GM20000 (cell line): ENCODE data around the gene NINL.

Source experiments
- DNase-seq: peaks from one replicate; pipeline ENCODE4 v3.0.0; 2012; ENCODE audit warnings: low spot score
- CTCF ChIP-seq: IDR thresholded peaks from 2 replicates; pipeline ENCODE4 v1.5.1; 2012; ENCODE audit warnings: mild to moderate bottlenecking, control low read depth; ENCODE audit errors: extremely low read depth, missing control alignments

Gene NINL

GRCh38 chr20:25500880-25501351 is 84.4 kb downstream of the NINL start:
- TF ChIP-seq CTCF = no peak
- DNase-seq = no peak

DNA sequence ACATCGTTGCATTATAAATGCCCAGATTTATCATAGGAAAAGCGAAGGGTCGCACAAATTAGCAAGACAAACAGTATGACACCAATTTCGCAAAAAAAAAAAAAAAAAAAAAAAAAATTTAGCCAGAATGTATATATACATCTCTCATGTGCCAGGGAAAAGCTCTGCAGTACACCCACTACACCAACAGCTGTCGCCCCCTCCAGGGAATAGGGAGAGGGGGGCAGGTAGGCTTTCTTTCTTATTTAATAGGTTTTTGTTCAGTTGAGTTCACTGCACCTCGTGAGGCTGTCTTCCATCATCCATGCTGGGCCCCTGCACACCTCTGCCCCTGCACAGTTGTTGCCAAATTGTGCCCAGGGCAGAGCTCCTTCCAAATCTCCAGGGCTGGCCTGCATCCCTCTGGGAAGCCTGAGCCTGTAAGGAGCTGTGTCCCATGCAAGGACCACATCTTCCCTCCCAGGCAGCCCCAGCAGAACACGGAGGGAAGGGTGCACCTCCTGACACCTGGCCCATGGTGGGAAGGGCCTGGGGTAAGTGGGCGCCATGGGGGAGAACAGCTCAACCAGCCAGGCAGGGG is 85.4 kb downstream of the NINL start:
- TF ChIP-seq CTCF = no peak
- DNase-seq = no peak

DNA sequence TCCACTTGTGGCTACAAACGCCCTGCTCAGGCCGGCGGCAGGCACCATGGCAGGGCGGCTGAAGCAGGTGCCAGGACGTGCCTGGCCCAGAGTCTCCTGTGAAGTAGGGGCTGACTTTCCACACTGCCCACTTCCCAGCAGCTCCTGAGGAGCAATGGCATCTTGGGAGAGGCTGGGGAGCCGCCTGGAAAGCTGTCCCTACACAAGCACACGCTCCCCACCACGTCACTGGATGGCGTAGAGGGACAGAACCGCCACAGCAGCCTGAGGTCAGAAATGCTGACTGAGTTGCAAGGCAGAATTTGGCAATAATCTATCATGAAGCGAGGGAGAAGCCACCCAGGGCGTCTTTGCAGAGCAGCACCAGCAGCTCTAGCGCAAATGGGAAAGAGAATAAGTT is 86.3 kb downstream of the NINL start:
- TF ChIP-seq CTCF = no peak
- no peak for DNase-seq

- TF ChIP-seq CTCF = no peak
- no peak for DNase-seq
Observed at GRCh38 chr20:25498280-25498606, 87.1 kb downstream of the NINL start.

DNA sequence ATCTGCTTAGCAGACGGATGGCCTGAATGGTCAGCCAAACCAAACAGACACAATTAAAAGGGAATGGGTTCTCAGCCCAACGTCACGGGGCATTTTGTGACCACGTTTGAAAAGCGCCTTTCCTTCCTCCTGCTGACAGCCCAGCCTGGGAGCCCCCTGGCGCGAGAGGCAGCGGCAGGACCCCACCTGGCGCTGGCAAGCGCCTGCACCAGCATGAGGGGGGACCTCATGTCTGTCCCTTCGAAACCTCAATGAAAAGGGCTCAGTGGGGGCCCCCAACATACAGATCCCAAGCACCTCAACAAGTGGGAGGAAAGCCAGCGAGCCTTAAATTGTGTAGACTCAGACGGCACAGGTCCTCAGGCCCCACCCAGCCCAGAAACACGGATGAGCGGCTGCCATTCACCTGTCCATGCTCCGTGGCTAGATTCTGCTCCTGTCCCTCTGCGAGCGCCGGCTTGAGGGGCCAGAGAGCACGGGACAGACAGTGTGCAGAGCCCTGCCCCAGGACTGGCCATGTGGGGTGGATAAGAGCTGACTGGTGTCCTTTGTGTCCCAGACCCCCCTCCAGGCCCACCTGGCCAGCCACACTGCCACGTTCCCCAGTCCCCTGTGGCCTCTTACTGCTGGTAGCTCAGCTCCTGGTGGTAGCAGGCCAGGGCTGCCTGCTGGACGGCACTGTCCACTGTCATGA is 87.6 kb downstream of the NINL start:
- TF ChIP-seq CTCF = no peak
- no peak for DNase-seq

GRCh38 chr20:25496968-25497401 is 88.3 kb downstream of the NINL start:
- no peak for TF ChIP-seq CTCF
- DNase-seq = no peak

- no peak for TF ChIP-seq CTCF
- no peak for DNase-seq
Observed at GRCh38 chr20:25496165-25496967, 89.0 kb downstream of the NINL start.
